Hematopoietic multipotent progenitor cell treated with erythropoietin and hydrocortisone succinate and interleukin-3 and kit ligand, for 8 days (in vitro differentiated cells): ENCODE measurements around the gene PIP5K1C.
"Not testable (repeated sequence)": the region's sequence is repeated elsewhere in the genome, so short reads cannot be mapped to it uniquely, and the experiment has no call there.

Experiments used
- DNase-seq: peaks from one replicate; pipeline ENCODE4 v3.0.0-alpha.2; 2015

The PIP5K1C gene

DNA sequence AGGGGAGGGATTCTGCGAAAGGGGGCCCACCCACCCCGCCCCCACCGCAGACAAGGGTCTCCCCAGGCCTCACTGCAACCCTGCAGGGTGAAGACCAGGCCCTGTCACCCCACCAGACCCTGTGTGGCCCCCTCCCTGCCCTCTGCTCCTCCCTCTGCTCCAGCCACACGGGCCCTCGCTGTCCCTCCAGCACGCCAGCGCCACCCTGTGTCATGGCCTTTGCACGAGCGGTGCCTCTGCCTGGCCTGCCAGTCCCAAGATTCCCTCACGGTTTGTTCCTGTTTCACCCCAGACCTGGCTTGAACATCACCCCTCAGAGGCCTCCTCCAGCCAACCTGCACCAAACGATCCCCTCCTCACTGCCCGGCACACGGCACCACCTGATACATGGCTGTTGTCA lies 27.3 kb downstream of the PIP5K1C start:
- DNase-seq, result no peak

DNA sequence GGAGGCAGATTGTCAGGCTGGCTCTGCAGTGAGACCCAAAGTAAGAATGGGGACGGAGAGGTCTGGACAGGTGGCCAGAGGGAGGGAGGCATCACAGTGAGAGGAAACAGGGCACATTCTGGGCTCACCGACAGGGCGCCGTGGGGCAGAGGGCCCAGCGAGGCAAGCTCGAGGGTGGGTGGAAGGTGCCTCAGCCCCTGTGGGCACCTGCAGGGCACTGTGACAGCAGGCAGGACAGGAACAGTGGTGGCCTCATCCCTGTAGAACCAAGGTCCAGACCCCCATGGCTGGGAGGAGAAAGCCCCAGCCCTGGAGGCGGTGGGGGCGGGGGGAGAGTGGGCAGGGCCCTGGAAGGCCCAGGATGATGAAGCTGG lies 27.7 kb downstream of the PIP5K1C start:
- DNase-seq, result no peak

DNA sequence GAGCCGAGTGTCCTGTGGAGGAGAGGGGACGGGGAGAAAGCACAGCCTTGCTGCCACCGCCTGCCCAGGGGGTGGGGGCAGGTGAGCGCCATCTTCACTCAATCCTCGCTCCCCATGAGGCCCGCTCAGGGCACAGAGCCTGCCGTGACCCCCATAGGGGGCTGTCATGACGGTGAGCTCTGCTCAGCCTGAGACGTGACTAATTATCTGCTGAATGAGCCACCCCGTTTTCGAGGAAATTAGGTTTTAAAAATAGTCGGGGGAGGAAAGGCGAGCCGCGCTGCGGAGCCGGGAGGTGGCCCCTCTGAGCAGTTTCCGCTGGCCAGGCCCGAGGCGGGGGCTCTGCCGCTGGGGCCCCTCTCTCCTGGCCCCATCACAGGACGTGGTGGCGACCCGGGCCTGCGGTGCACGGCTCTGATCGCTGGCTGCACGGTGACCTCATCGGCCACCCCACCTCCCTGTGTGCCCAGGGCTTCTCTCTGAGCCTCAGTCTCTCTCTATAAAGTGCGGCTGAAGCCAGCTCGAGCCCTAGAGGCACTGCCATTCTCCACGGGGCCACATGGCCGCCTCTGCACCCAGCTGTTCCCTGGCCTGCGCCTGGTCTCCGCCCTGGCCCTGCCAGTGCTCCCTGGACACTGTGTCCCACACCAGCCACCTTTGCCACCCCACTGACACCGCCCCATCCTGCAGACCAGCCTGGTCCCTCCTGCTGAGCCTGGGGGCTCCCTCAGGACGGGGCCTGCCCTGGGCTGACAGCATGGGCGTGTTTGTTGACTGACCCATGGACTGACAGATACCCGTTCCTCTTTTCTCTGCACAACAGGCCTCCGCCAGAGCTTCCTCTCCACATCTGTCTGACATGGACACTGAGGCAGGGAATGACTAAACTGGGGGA lies 28.3 kb downstream of the PIP5K1C start:
- no peak for DNase-seq

DNA sequence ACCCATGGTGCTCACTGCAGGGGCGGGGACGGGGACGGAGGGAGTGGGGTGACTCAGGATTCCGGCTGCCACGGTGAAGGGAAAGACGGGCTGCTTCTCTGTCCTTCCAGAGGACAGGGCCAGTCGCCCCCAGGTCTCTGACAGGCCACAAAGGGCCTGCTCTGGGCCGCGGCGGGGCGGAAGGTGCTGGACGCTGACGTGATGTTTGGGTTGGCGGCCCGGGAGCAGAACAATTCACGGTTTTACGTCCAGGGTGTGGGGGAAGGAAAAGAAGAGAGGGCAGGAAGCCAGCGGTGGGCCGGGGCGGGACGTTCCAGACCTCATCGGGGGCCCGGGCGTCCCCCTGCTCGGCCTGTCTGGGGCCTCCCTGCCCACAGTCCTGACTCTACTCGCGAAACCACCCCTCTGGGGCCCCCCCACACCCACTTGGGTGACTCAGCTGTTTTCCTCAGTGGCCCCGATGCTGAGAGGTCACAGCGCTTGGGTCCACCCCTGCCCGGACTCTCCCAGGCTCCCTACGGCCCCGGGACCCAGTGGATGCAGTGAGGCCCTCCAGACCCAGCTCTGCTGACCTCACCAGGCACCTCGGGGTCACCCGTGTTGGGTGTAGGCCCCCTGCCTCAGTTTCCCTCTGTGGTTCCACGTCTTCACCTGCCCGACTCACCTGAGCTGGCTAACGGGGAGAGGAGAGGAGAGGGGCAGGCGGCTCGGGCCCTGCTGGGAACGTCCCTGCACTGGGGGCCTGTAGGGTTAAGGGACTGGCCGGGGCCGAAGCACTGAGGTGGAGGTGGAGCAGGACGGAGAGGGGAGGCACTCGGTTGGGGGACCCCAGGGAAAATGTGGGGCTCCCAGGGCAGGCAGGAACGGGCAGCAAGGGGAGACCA lies 29.2 kb downstream of the PIP5K1C start:
- peak; percentile 45 for DNase-seq

DNA sequence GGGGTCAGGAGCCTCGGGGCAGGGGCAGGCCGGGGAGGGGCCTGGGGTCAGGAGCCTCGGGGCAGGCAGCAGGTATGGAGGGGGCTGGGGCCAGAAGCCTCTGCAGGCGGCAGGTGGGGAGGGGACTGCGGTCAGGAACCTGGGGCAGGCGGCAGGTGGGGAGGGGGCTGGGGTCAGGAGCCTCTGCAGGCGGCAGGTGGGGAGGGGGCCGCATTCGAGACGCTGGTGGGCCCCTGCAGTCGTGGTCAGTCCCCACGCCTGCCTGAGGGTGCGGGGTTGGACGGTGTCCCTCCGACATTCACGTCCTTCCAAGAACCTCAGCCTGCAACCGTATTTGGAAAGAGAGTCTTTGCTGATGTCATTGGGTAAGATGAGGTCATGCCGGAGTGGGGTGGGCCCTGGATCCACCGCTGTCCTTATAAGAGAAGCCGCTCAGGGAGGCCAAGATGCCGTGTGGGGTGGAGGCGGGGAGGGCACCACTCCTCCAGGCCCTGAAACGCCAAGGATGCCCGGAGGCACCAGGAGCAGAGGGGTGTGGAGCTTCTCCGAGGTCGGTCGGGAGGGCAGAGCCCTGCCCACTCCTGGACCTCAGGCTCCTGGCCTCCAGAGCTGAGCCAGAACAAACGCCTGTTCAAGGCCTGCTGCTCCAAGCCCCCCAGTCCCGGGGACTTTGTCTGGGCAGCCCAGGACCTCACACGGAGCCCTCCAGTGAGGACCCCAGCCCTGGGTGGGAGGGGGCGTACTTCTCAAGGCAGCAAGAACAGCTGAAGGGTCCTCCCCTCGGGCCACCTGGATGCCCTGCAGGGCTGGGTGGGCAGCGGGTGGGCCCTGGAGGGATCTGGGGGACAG lies 30.1 kb downstream of the PIP5K1C start:
- no peak for DNase-seq

DNA sequence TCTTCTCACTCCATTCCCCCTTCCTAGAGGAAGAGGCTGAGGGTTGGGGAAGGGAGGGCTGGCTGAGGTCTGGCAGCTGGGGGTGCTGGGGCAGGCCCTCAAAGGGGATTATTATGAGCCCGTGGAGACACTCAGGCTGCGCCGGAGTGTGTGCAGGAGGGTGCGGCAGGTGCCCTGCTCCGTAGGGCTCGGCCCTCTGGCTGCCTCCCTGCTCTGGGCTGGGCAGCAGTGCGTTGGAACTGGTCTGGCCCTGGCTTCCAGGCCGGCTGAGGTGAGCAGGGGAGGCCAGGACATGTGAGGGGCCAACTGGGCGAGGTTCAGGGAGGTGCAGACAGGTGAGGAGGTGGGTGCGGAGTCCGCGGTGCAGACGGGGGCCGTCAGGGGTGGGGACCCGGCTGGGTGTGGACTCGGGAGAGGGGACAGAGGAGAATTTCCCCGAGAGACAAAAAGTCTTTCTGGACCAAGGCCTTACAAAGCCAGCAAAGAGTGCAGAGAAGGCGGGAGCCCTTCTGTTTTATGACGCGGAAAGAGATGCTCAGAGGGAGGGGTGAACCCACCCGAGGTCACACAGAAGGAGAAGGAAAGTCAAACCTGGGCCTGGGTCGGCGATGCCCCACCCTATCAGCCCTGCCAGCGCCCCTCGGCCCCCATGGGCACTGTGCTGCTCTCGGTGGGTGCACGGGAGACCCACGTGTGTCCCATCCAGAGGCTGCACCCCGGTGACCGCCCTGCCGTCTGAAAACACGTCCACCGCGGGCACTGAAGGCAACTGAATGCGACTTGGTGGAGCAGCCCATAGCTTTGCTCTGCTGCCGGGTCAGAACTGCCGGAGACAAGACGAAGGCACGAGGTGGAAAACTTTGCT lies 31.0 kb downstream of the PIP5K1C start:
- no peak for DNase-seq

DNA sequence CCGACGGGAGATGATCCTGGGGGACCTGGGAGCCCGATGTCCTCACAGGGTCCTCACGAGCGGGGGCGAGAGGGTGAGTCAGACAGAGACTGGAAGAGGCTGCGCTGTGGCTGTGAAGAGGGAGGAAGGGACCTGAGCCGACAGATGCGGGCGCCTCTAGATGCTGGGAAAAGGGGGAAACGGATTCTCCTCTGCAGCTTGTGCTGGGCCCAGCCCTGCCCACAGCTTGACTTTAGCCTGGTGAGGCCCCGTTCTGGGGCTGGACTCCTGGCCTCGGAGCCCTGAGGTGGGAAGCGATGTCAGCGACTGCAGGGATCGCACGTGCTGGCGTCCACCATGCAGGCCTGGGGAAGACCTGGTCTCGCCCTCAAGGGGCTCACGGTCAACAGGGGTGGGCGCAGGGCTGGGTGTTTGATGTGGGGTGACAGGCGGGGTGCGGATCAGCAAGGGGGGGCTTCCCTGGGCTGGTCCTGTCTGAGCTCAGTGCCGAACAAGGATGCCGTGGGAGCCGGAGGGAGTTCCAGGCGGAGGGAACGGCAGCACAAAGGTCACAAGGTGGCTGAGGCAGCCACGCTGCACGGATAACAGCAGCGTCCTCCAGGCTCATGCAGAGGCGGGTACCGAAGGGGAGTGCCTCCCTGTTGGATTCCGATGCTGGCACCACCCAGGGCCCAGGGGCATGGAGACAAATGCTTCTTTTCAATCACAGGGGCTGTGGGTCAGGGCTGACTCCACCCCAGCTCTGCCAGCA lies 31.8 kb downstream of the PIP5K1C start:
- no peak for DNase-seq

DNA sequence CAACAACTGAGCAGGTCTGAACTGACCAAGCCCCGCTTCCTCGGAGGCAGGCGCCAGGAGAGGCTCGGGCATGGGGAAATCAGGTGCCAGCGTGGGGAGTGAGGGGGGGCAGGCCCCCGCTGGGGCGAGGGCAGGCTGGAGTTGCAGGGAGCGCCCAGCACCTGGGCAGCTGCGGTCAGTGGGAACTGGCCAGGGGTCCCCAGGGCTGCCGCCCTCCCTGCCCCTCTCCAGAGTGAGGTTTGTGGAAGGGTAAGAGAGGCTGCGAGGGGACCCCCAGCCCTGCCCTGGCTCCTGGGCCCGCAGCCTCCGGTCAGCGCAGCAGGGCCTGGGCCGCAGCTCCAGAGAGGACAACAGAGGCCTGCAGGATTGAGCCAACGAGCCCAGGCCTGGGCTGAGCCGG lies 32.5 kb downstream of the PIP5K1C start:
- DNase-seq, result no peak

DNA sequence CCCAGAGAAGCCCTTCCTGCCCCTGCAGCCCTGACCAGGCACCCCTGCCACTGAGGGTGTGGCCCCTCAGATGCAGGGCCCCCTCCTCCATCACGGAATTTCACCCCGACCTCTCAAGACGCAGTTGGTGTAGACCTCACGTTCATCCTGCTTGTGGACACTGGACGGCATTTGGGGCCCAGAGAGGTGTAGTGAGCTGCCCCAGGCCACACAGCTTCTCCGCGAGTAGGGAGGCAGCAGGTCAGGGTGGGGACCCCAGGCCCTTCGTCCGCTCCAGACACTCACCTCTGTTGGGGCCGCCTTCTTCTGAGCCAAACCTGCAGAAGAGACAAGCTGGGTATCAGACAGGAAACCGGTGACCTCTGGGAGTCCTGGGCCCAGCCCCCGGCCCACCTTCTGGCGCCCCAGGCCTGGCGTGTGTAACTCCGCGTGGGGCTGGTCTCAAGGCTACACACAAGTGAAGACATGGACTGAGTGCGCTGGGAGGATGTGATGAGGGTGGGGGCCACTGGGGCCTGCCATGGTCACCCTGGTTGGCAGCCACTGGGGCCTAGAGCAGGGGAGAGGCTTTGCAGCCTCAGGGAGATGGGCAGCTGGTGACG lies 33.1 kb downstream of the PIP5K1C start:
- DNase-seq, result no peak

DNA sequence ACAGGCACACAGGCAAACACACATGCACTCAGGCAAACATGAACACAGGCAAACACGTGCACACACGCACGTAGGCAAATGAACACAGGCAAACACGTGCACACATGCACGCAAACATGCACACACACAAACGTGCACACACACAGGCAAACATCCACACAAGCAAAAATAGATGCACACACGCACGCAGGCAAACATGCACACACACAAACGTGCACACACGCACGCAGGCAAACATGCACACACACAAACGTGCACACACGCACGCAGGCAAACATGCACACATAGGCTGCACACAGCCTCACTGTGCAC lies 33.8 kb downstream of the PIP5K1C start:
- DNase-seq, result not testable (repeated sequence)

DNA sequence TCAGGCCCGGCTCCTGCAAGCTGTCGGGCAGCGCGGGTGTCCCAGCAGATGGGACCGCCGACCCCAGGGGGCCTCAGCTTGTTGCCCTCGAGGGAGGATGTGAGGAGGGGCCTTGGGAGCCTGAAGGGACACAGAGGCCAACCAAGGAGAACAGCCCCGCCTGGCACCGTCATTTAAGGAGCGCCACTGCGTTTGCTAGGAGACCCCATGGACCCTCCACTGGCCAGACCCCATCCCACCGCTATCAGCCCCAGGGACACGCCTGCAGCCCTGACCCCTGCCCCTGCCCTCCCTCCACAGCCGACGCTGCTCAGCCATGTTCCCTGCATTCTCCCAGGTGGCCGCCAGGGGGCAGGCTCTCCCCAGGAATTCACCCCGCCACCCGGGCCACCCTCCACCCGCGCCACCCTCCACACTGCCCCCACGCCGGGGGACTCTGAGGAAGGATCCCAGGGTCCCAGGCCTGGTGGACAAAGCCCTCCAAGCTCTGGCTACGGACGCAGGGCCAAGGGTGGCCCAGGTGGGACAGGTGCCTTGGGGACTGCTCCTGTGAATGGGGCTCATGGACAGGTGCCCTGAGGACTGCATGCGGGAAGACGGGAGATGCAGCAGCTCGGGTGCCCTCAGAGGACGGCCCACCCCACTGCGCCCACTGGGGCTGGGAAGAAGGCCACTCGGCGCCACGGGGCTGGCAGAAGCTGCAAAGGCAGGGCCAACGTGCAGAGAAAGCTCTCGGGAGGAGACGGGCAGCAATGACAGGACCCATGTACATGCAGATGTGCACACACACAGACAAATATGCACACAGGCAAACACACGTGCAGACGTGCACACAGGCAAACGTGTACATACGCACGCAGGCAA lies 34.4 kb downstream of the PIP5K1C start:
- DNase-seq, result peak; percentile 10

DNA sequence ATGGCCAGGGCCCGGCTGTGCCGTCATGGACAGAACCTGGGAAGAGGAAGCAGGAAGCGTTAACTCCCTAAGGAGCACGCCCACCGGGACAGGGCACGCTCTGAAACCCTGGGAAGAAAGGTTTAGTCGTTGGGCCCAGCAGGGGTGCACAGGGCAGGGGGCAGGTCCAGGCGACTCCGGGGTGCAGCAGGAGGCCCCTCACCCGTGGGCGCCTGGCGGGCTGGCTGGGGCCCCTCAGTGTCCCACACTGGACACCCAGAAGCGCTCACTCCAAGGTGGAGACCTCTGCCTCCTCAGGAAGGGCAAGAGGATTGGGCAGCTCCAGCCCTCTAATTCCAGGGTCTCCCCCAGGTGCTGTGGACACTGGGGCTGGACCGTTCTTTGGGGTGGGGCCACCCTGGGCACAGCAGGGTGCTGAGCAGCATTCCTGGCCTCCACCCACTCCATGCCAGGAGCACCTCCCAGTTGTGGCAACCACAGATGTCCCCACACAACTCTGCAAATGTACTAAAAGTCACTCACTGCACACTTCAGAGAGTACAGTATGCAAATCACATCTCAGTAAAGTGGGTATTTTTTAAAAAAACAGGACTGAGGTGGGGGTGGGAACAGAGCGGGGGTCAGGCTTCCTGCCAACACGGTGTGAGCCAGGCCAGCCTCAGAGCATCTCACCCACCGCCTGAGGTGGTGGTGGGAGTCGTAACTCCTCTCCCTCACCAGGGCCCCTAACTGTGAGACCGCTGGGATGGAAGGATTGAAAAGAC lies 35.2 kb downstream of the PIP5K1C start:
- no peak for DNase-seq

DNA sequence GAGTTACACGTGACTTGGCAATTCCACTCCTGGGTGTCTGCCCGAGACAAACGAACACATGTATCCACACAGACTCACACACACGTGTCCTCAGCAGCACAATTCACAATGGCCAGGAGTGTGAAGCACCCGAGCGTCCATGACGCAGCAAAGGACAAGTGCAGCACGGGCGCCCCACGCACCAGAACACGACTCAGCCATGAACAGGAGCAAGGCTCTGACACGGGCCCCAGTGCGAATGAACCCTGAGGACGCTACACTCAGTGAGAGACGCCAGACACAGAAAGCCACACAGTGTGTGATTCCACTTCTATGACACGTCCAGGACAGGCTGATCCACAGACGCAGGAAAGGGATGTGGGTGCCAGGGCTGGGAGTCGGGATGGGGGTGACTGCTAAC lies 36.4 kb downstream of the PIP5K1C start:
- no peak for DNase-seq

DNA sequence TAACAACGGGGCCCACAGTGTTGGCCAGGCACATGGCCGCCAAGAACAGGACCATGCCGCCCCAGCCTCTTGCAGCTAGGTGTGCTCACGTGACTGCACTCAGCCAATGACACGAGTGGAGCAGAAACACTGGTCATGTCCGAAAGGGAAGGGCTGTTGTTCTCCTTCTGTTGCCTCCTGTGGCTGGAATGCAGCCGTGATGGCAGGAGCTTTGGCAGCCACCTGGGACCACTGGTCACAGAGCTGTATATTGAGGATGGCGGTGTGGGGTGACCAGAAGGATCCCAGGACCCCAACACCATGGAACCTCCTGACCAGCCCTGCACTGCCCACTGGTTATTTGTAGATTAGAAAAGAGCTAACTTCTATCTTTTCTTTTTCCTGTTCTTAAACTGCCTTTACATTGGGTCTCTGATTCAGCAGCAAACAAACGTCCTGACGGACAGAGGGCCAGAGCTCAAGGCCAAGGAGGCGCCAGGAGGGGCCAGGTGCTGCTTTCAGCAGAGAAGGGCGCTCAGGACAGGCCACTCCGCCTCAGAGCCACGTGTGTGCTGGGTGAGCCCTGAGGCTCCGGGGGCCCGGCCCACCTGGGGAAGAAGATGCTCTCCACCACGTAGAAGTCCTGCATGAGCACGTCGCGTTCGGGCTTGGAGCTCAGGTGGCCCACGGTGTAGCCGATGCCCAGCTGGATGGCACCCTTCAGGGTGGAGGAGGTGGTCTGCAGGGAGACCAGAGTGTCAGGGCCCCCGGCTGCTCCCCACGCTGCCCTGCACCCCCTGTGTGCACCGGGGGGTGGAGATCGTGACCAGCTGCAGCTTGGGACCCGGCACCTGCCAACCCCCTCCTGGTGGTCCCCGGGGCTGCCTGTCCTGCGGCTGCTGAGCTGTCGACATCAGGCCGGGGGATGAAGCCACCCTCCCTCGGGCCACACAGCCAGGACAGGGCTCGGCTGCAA lies 38.7 kb downstream of the PIP5K1C start:
- no peak for DNase-seq

DNA sequence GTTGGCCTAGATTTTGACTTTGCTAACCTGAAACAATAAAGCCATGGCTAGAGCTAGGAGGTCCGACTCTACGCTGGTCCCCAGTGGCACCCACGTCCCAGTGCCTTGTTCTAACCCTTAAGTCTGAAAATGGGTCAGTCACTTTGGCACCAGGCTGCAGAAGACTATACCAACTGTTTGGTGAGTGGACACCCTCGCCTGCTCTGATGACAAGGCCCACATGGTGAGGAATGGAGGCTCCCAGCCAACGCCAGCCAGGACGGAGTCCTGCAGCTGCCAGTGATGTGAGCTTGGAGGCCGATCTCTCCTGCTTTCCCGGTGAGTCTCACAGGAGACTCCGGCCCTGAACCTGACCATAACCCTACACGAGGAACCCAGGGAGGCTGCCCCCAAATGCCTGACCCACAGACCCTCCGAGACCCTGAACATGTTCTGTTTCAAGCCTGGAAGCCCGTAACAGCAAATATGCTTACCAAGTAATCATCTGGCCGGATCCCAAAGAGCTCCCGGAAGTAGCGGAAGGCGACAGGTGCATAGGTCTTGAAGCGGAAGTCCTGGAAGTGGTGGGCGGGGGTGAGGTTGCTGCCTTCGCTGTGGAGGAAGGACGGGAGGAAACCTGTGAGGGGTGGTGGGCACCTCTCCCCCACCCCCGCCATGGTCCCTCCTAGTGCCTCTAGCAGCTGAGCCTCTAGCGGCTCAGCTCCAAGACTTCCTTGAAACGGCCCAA lies 39.6 kb downstream of the PIP5K1C start:
- no peak for DNase-seq

DNA sequence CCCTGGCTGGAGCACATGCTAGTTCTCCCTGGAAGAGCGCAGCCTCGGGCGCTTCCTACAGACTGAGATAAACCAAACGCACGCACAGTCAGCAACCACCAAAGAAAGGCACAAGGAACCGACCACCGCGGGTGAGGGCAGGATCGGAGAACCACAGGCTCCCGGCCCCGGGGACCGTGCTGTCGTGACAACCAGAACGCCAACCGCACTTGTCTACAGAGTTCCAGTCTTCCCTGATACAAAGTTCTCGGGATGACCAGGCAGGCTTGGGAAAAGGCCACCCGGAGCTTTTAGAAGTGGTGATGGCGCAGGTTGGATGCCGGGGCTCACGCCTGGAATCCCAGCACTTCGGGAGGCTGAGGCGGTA lies 40.5 kb downstream of the PIP5K1C start:
- no peak for DNase-seq
